ENCODE results near the gene STK16. TPM values are rescaled to one million over a fixed set of nuclear protein-coding genes. Genes with fewer than 3 reads are reported as not detected.

STK16 gene
- polyA plus RNA-seq, 3 donors = 16.7 to 40.7 (median 17.8) TPM

DNA sequence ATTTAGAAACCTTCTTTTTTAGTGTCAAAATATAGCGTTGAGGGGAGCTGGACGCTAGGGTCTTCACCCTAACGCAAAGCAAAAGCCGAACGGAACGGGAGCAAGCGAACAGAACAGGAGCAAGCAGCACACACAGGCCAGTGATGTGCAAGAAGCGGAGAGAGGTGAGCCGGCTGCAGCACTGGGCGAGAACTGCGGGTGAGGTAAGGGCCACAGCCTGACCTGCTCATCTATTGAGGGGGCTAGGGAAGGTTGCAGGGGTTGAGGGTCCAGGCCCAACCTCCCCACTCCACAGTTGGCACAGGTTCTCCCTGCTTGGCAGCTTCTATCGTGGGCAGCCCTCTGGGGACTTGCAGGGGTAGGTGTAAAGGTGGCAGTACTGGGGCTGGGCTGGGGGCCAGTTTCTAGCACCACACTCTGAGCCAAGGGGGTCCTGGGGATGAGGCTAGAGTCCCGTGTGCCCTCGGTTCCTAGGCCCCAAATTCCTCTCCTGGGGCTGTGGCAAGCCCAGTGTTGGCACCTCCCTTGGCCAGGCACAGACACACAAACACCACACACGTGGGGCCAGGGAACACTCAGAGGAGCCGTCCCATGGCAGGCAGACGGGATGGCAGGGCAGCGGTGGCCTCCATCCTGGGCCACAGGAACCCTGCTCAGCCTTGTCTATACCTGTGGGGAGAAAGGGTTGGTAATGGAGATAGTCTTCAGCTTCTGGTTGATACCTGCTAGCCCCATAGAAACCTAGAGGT, 25.3 kb upstream of the STK16 start:
- no peak overlapping the region for H3K4me2 ChIP-seq (replicated peaks; ENCODE audit: extremely low read depth, low read length, poor library complexity, severe bottlenecking)
- H4K20me1 ChIP-seq (ENCODE audit: insufficient read depth, low read length) = peaks cover 64% of the 10 kb centered on the region
- Mint-ChIP-seq H3K9me3 (peaks cover 0 to 24% (median 11%) of the 10 kb centered on the region in 7 donors), H3K4me1 (peaks cover 39% of the 10 kb centered on the region), H3K4me3 (peak overlapping the region in 1 of 2 donors; percentile 83), H3K27me3 (ENCODE audit: low read depth in 3 of 3) (peaks cover 47 to 71% (median 49%) of the 10 kb centered on the region in 3 donors), H3K27ac (no peak overlapping the region), H3K36me3 (peaks cover 62 to 64% of the 10 kb centered on the region in 2 donors)
- peaks cover 36 to 44% of the 10 kb centered on the region in 2 donors for H3K4me1 ChIP-seq (ENCODE audit: control insufficient read depth in 1 of 2, insufficient read depth in 2 of 2, low read length in 2 of 2)
- peaks cover 0 to 59% of the 10 kb centered on the region in 2 donors for H3K27me3 ChIP-seq (ENCODE audit: control insufficient read depth in 2 of 2, insufficient read depth in 2 of 2, low read length in 2 of 2)
- intact Hi-C loops (cut with micrococcal nuclease) = loop anchor here (5.0 kb wide), 2 partner anchors 32 to 43 kb away; partner anchors contain the start of genes TUBA4A (in 2 of the 2), TUBA4B (in 2 of the 2), CNPPD1 (in 1 of the 2) and RETREG2 (in 1 of the 2)
- H3K4me3 ChIP-seq (replicated peaks in 1 of 3; ENCODE audit: low read depth in 2 of 3, low read length in 3 of 3) = no peak overlapping the region
- no peak overlapping the region for H3K9ac ChIP-seq (ENCODE audit: insufficient read depth, low read length, poor library complexity, severe bottlenecking)
- 100% methylated on average over 10 of the region's 18 CpGs for WGBS (ENCODE audit: insufficient coverage)
- no peak overlapping the region for H3K27ac ChIP-seq (ENCODE audit: low read depth in 1 of 2, low read length in 2 of 2)
- H2AFZ ChIP-seq (ENCODE audit: insufficient read depth, low read depth, low read length, poor library complexity, severe bottlenecking) = no peak overlapping the region
- peaks cover 51 to 56% of the 10 kb centered on the region in 2 donors for H3K36me3 ChIP-seq (replicated peaks in 1 of 2; ENCODE audit: control insufficient read depth in 1 of 2, insufficient read depth in 2 of 2, low read length in 2 of 2)
- DNase-seq = no peak
- peaks cover 0 to 5% of the 10 kb centered on the region in 2 donors for H3K9me3 ChIP-seq (replicated peaks in 1 of 2; ENCODE audit: control insufficient read depth in 1 of 2, insufficient read depth in 1 of 2, low read length in 2 of 2)
- TF ChIP-seq, protein P1, sequence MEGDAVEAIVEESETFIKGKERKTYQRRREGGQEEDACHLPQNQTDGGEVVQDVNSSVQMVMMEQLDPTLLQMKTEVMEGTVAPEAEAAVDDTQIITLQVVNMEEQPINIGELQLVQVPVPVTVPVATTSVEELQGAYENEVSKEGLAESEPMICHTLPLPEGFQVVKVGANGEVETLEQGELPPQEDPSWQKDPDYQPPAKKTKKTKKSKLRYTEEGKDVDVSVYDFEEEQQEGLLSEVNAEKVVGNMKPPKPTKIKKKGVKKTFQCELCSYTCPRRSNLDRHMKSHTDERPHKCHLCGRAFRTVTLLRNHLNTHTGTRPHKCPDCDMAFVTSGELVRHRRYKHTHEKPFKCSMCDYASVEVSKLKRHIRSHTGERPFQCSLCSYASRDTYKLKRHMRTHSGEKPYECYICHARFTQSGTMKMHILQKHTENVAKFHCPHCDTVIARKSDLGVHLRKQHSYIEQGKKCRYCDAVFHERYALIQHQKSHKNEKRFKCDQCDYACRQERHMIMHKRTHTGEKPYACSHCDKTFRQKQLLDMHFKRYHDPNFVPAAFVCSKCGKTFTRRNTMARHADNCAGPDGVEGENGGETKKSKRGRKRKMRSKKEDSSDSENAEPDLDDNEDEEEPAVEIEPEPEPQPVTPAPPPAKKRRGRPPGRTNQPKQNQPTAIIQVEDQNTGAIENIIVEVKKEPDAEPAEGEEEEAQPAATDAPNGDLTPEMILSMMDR (IDR thresholded peaks at IDR 0.05) = no peak
- no peaks in the 10 kb centered on the region for H3K79me2 ChIP-seq (ENCODE audit: insufficient read depth, low read length)

DNA sequence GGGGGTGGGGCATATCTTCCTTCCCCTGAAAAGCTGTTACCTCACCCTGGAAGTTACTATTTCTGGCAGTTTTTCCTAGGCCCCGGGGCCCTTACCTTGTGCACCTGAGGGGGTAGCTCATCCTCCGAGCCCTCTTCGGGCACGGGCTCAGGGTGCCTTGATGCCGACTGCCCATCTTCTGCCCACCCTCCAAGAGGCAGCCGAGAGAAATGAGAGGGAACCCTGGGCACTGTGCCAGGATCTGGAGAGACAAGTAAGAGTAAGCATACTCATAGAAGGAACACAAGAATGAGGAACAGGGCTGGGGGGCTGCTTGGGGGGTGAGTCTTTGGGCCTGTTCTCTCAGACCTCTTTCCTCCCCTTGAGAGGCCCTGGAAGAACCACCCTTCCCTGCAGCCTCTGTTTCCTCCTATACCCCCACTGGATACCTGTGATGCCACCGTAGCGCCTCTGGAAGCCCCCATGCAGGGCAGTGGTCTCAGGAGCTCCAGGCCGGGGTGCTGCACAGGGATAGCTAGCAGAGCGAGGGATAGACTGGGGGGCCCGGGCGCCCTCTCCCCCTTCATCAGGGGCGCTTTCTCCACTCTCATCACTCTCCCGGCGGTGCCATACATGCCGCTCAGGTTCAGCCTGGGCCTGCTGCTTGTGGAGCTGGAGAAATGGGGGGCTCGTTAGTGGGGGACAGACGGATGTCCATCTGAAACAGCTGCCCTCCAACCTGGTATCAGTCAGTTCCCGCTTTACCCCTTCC, 24.5 kb upstream of the STK16 start:
- H3K9ac ChIP-seq (ENCODE audit: insufficient read depth, low read length, poor library complexity, severe bottlenecking) = no peak overlapping the region
- peaks cover 53 to 58% of the 10 kb centered on the region in 2 donors for H3K36me3 ChIP-seq (replicated peaks in 1 of 2; ENCODE audit: control insufficient read depth in 1 of 2, insufficient read depth in 2 of 2, low read length in 2 of 2)
- peaks cover 72% of the 10 kb centered on the region for H4K20me1 ChIP-seq (ENCODE audit: insufficient read depth, low read length)
- 90% methylated on average over 6 of the region's 19 CpGs for WGBS (ENCODE audit: insufficient coverage)
- H3K27ac ChIP-seq (ENCODE audit: low read depth in 1 of 2, low read length in 2 of 2) = no peak overlapping the region
- TF ChIP-seq, protein P1 (IDR thresholded peaks at IDR 0.05) = no peak
- peaks cover 45 to 70% (median 47%) of the 10 kb centered on the region in 3 donors for H3K27me3 Mint-ChIP-seq (ENCODE audit: low read depth in 3 of 3)
- peaks cover 47% of the 10 kb centered on the region for H3K4me1 Mint-ChIP-seq
- intact Hi-C loops (cut with micrococcal nuclease) = no loop called here
- H3K79me2 ChIP-seq (ENCODE audit: insufficient read depth, low read length) = no peaks in the 10 kb centered on the region
- peaks cover 0 to 5% of the 10 kb centered on the region in 2 donors for H3K9me3 ChIP-seq (replicated peaks in 1 of 2; ENCODE audit: control insufficient read depth in 1 of 2, insufficient read depth in 1 of 2, low read length in 2 of 2)
- no peak overlapping the region for H3K4me2 ChIP-seq (replicated peaks; ENCODE audit: extremely low read depth, low read length, poor library complexity, severe bottlenecking)
- H3K36me3 Mint-ChIP-seq = peaks cover 68 to 69% of the 10 kb centered on the region in 2 donors
- peak overlapping the region in 1 of 2 donors; percentile 83 for H3K4me3 Mint-ChIP-seq
- H2AFZ ChIP-seq (ENCODE audit: insufficient read depth, low read depth, low read length, poor library complexity, severe bottlenecking) = no peak overlapping the region
- H3K27me3 ChIP-seq (ENCODE audit: control insufficient read depth in 2 of 2, insufficient read depth in 2 of 2, low read length in 2 of 2) = peaks cover 0 to 59% of the 10 kb centered on the region in 2 donors
- peaks cover 45 to 53% of the 10 kb centered on the region in 2 donors for H3K4me1 ChIP-seq (ENCODE audit: control insufficient read depth in 1 of 2, insufficient read depth in 2 of 2, low read length in 2 of 2)
- H3K4me3 ChIP-seq (replicated peaks in 1 of 3; ENCODE audit: low read depth in 2 of 3, low read length in 3 of 3) = no peak overlapping the region
- peak overlapping the region in 1 of 7 donors; percentile 20 for H3K27ac Mint-ChIP-seq
- no peak for DNase-seq
- peaks cover 0 to 25% (median 11%) of the 10 kb centered on the region in 7 donors for H3K9me3 Mint-ChIP-seq
